OCI-LY7 (cell line): ENCODE measurements around the gene MREG. TPM values are rescaled to one million over a fixed set of nuclear protein-coding genes. Genes with fewer than 3 reads are reported as not detected.

Experiments used
- BruUV-seq: library from RNA; stranded (reverse); fragments of 400-500 nt; replicated peaks from 2 replicates; lab custom pipeline; 2021; lab: Mats Ljungman, UMichigan
- CTCF ChIA-PET: fragments of 300-600 bp; sonication (Branson Sonifier 250); formaldehyde crosslinking; loops from one replicate; lab custom pipeline; 2022; ENCODE audit warnings: antibody characterized with exemption; ENCODE audit not compliant: unreplicated experiment; lab: Charles Lee
- POLR2A ChIA-PET: fragments of 300-600 bp; sonication (Branson Sonifier 250); formaldehyde crosslinking; loops from one replicate; lab custom pipeline; 2022; ENCODE audit warnings: antibody characterized with exemption; lab: Charles Lee
- DNase-seq: peaks from one replicate; pipeline ENCODE4 v3.0.0-alpha.2; 2015; ENCODE audit warnings: low spot score
- H2AFZ ChIP-seq: fragments of 200-600 bp; sonication (generic), shearing (Covaris generic); 2 replicates; pipeline ENCODE4 v1.6.1; 2014; ENCODE audit warnings: mild to moderate bottlenecking, antibody characterized with exemption, low read length, moderate library complexity
- H3K27ac ChIP-seq: fragments of 200-600 bp; sonication (generic); 2 replicates; pipeline ENCODE4 v1.5.1; 2014; ENCODE audit warnings: mixed run types, low read depth, mild to moderate bottlenecking, moderate library complexity, low read length, inconsistent platforms; ENCODE audit not compliant: poor library complexity, severe bottlenecking
- H3K36me3 ChIP-seq: fragments of 200-600 bp; sonication (generic); 2 replicates; pipeline ENCODE4 v1.6.1; 2014; ENCODE audit warnings: mild to moderate bottlenecking, antibody characterized with exemption, low read length, moderate library complexity, mixed read lengths; ENCODE audit not compliant: insufficient read depth
- H3K4me1 ChIP-seq: fragments of 200-600 bp; sonication (generic); 2 replicates; pipeline ENCODE4 v1.5.1; 2014; ENCODE audit warnings: mild to moderate bottlenecking, low read length; ENCODE audit not compliant: insufficient read depth, poor library complexity, severe bottlenecking
- H3K4me2 ChIP-seq: fragments of 200-600 bp; sonication (generic); 2 replicates; pipeline ENCODE4 v1.6.1; 2014; ENCODE audit warnings: mild to moderate bottlenecking, low read length
- H3K4me3 ChIP-seq: fragments of 200-600 bp; sonication (generic); 2 replicates; pipeline ENCODE4 v1.5.1; 2014; ENCODE audit warnings: mild to moderate bottlenecking, low read depth, low read length; ENCODE audit not compliant: poor library complexity, severe bottlenecking
- H3K79me2 ChIP-seq: fragments of 200-600 bp; sonication (generic); 2 replicates; pipeline ENCODE4 v1.6.1; 2016; ENCODE audit warnings: low read depth, mild to moderate bottlenecking, low read length, moderate library complexity, mixed read lengths; ENCODE audit not compliant: insufficient read depth
- H3K9me2 ChIP-seq: fragments of 200-600 bp; sonication (generic); 2 replicates; pipeline ENCODE4 v1.6.1; 2016; ENCODE audit warnings: mild to moderate bottlenecking, low read length, mixed read lengths; ENCODE audit not compliant: insufficient read depth
- H3K9me3 ChIP-seq: fragments of 200-600 bp; sonication (generic); 2 replicates; pipeline ENCODE4 v1.6.1; 2014; ENCODE audit warnings: mild to moderate bottlenecking, mixed run types, low read length, mixed read lengths
- H4K20me1 ChIP-seq: fragments of 200-600 bp; sonication (generic); 2 replicates; pipeline ENCODE4 v1.6.1; 2014; ENCODE audit warnings: mild to moderate bottlenecking, antibody characterized with exemption, low read length, moderate library complexity, mixed read lengths; ENCODE audit not compliant: insufficient read depth
- EZH2phosphoT487 ChIP-seq: fragments of 200-600 bp; sonication (generic); IDR thresholded peaks from 2 replicates; pipeline ENCODE4 v1.6.1; 2018; ENCODE audit warnings: low read depth, borderline replicate concordance, mild to moderate bottlenecking, mixed run types, antibody characterized with exemption, low read length, moderate library complexity, mixed read lengths
- intact Hi-C: fragments of 100-400 bp; cut with micrococcal nuclease; formaldehyde crosslinking; loops from one replicate; pipeline ENCODE4 v1.10.0; 2022; ENCODE audit not compliant: unreplicated experiment
- total RNA-seq, 2 experiments: library from RNA; depleted of rRNA in 1 of 2; stranded (reverse); fragments of >200 nt in 1 of 2; shearing (Covaris generic) in 1 of 2; gene quantifications; 2 replicates each; pipeline ENCODE4 v1.2.3, GENCODE V29; 2014 to 2022
- TF ChIP-seq, protein P1 (sequence below): fragments of 200-600 bp; sonication (generic); conservative IDR thresholded peaks from 2 replicates; pipeline ENCODE4 v1.5.1; 2014; ENCODE audit warnings: mild to moderate bottlenecking, antibody characterized with exemption, low read length, moderate library complexity, mixed read lengths

The MREG gene
- total RNA-seq, 2 experiments from 2014 or later: 5.6 to 9.3 TPM

DNA sequence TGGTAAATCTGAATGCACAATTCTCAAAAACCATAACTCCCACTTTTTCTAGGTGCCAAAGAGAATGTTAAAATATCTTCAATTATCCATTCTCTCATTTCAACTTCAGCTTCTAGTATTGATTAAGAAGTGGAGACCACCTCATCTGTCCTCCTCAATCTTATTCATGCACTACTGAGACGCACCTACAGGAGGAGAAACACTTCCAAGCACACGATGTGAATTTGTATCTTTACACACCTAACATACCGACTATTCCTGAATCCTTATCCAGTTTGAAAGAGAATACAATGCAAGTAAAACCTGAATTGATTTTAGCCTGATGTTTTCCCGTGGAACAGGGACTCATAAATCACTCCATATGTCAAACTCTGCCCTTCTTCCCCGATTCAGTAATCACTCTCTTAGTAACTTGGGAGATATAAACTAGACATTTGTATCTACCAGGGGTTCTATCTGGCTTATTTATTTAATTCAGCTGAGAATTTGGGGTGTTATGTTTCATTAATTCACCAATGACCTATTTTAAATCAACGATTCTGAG lies 101.0 kb downstream of the MREG start:
- H4K20me1 ChIP-seq: no peaks in the 10 kb centered on the region
- H3K27ac ChIP-seq: no peak overlapping the region
- no peaks in the 10 kb centered on the region for H3K9me3 ChIP-seq
- no peak overlapping the region for H3K4me3 ChIP-seq
- H3K4me2 ChIP-seq: no peak overlapping the region
- no peak overlapping the region for H2AFZ ChIP-seq
- TF ChIP-seq, protein P1, sequence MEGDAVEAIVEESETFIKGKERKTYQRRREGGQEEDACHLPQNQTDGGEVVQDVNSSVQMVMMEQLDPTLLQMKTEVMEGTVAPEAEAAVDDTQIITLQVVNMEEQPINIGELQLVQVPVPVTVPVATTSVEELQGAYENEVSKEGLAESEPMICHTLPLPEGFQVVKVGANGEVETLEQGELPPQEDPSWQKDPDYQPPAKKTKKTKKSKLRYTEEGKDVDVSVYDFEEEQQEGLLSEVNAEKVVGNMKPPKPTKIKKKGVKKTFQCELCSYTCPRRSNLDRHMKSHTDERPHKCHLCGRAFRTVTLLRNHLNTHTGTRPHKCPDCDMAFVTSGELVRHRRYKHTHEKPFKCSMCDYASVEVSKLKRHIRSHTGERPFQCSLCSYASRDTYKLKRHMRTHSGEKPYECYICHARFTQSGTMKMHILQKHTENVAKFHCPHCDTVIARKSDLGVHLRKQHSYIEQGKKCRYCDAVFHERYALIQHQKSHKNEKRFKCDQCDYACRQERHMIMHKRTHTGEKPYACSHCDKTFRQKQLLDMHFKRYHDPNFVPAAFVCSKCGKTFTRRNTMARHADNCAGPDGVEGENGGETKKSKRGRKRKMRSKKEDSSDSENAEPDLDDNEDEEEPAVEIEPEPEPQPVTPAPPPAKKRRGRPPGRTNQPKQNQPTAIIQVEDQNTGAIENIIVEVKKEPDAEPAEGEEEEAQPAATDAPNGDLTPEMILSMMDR: no peak
- no peak for TF ChIP-seq EZH2phosphoT487
- no peaks in the 10 kb centered on the region for H3K4me1 ChIP-seq
- POLR2A ChIA-PET: interaction anchor here (0.6 to 1.0 kb wide), 3 partner anchors 20 to 356 kb away, joined by 3 to 5 read pairs (median 3); no protein-coding TSS in a partner anchor
- DNase-seq: no peak
- intact Hi-C loops: no loop called here
- no peaks in the 10 kb centered on the region for H3K36me3 ChIP-seq
- no peaks in the 10 kb centered on the region for H3K9me2 ChIP-seq
- H3K79me2 ChIP-seq: no peaks in the 10 kb centered on the region
- no TSS peak for BruUV-seq
- CTCF ChIA-PET: interaction anchor here (0.6 kb wide), 1 partner anchor 138 kb away, joined by 4 read pairs; no protein-coding TSS in a partner anchor

DNA sequence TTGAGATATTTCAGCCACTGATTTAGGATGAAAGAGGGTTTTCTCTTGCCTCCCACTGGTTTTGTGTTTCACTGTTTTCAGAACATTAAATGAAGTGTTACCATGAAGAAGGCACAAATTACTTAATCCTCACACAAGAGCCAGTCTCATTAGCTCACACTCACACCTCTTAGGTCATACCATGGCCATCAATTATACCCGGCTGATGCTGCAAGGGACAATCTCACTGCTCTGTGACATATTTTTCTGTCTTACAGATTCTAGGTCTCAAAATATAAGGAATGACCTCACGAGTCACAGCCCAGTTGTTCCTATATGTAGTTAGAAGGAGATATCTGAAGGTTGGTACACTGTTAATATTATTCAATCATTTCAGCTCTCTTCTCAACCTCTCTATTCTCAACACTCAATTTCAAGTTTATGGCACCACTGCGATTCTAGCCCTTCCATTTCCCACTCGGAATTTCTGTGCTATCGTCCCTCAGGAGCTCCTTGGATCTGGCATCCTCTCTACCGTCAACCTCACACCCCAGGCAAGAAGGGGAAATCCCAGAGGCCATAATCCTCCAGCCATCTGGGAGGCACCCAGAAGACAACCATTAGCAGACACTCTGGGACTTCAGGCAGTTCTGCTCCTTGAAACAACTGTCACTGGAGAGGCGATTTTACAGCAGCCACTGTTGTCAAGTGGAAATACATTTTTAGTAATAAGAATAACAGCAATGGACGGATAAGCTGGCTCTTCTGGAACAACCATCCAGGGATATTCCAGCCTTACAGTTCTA lies 101.9 kb downstream of the MREG start:
- POLR2A ChIA-PET: interaction anchor here (1.0 kb wide), 1 partner anchor 19 kb away, joined by 3 read pairs; no protein-coding TSS in a partner anchor
- BruUV-seq: no TSS peak
- Histone ChIP-seq H3K79me2 (no peaks in the 10 kb centered on the region), H3K4me2 (no peak overlapping the region), H3K27ac (no peak overlapping the region), H3K4me1 (no peaks in the 10 kb centered on the region), H4K20me1 (no peaks in the 10 kb centered on the region), H3K4me3 (no peak overlapping the region), H3K9me2 (no peaks in the 10 kb centered on the region), H2AFZ (no peak overlapping the region), H3K9me3 (no peaks in the 10 kb centered on the region), H3K36me3 (no peaks in the 10 kb centered on the region)
- TF ChIP-seq, protein P1: no peak
- TF ChIP-seq EZH2phosphoT487: no peak
- no peak for DNase-seq
- CTCF ChIA-PET: no interaction called here
- intact Hi-C loops: no loop called here

DNA sequence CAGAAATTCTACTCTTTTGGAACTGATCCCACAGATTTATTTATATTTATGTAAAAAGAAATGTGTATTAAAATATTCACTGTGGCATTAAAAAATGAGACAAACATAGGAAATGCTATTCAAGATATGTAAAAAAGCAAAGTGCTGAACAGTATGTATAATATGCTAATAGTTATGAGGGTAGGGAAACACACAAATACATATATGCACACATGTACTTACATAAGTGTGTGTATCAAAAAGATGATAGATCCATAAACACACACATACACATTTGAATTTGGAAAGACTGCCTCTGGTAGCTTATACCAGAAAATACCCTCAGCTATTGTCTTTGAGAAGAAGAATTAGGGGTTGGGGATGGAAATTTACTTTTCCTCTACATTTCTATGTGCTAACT lies 103.2 kb downstream of the MREG start:
- no peak for TF ChIP-seq EZH2phosphoT487
- TF ChIP-seq, protein P1: no peak
- Histone ChIP-seq H2AFZ (no peak overlapping the region), H3K27ac (no peak overlapping the region), H3K9me2 (no peaks in the 10 kb centered on the region), H3K9me3 (no peaks in the 10 kb centered on the region), H3K36me3 (no peaks in the 10 kb centered on the region), H3K79me2 (no peaks in the 10 kb centered on the region), H3K4me3 (no peak overlapping the region), H3K4me1 (no peaks in the 10 kb centered on the region), H4K20me1 (no peaks in the 10 kb centered on the region), H3K4me2 (no peak overlapping the region)
- POLR2A ChIA-PET: no interaction called here
- DNase-seq: no peak
- no TSS peak for BruUV-seq
- intact Hi-C loops: no loop called here
- CTCF ChIA-PET: no interaction called here
